Endothelial cell of umbilical vein (primary cell): ENCODE results near the gene SLC22A9. TPM values are rescaled to one million over a fixed set of nuclear protein-coding genes. Genes with fewer than 3 reads are reported as not detected.

ENCODE experiments used
- BruUV-seq: library from RNA; stranded (reverse); fragments of 400-500 nt; replicated peaks from 2 replicates; lab custom pipeline; 2021; lab: Mats Ljungman, UMichigan
- CTCF ChIA-PET: fragments of 300-600, 350-600 bp; sonication (Branson Sonifier 250); formaldehyde crosslinking; loops from one replicate; lab custom pipeline; 2021; ENCODE audit warnings: antibody characterized with exemption, inconsistent platforms; lab: Charles Lee
- POLR2A ChIA-PET: fragments of 300-600, 350-600 bp; sonication (Branson Sonifier 250); formaldehyde crosslinking; loops from one replicate; lab custom pipeline; 2021; ENCODE audit warnings: antibody characterized with exemption, inconsistent platforms; lab: Charles Lee
- DNase-seq: peaks from one replicate; pipeline ENCODE4 v3.0.0-alpha.2; 2011; ENCODE audit warnings: low read depth, low spot score
- FAIRE-seq: peaks from 2 replicates; lab custom pipeline; 2011; peaks lifted over from hg19 to GRCh38; lab: Jason Lieb, UNC
- H2AFZ ChIP-seq: 2 replicates; pipeline ENCODE4 v1.6.0; 2012; ENCODE audit warnings: low read depth, low read length, control low read depth, inconsistent platforms
- H3K27ac ChIP-seq: 2 replicates; pipeline ENCODE4 v1.5.1; 2011; ENCODE audit warnings: low read depth, mild to moderate bottlenecking, control low read depth, low read length, moderate library complexity; ENCODE audit not compliant: insufficient read depth
- H3K27me3 ChIP-seq, 2 experiments: 2 replicates each; pipeline versions ENCODE4 v1.6.0 to v1.6.1; 2011; ENCODE audit warnings: low read length in 2 of 2, mixed read lengths in 1 of 2; ENCODE audit not compliant: control insufficient read depth in 2 of 2, insufficient read depth in 2 of 2
- H3K36me3 ChIP-seq, 2 experiments: 2 replicates in 1 of 2; 3 replicates in 1 of 2; pipeline ENCODE4 v1.5.1; 2011; ENCODE audit warnings: low read length in 2 of 2, mild to moderate bottlenecking in 1 of 2, moderate library complexity in 1 of 2; ENCODE audit not compliant: control insufficient read depth in 2 of 2, insufficient read depth in 2 of 2; ENCODE audit errors: extremely low read depth in 1 of 2
- H3K4me1 ChIP-seq: 3 replicates; pipeline ENCODE4 v1.5.1; 2011; ENCODE audit warnings: mild to moderate bottlenecking, low read length; ENCODE audit not compliant: control insufficient read depth, insufficient read depth; ENCODE audit errors: extremely low read depth
- H3K4me2 ChIP-seq: 2 replicates; pipeline ENCODE4 v1.6.1; 2011; ENCODE audit warnings: low read length, control low read depth, mixed read lengths; ENCODE audit not compliant: insufficient read depth
- H3K4me3 ChIP-seq, 3 experiments: fragments of 200-600 bp in 1 of 3; sonication (generic), shearing (Covaris generic) in 1 of 3; replicated peaks in 1 of 3; 2 replicates each; pipeline ENCODE4 v1.5.1; 2011 to 2016; ENCODE audit warnings: control low read depth in 3 of 3, low read length in 3 of 3, mild to moderate bottlenecking in 2 of 3, inconsistent platforms in 1 of 3, low read depth in 1 of 3, moderate library complexity in 1 of 3; ENCODE audit not compliant: insufficient read depth in 1 of 3
- H3K79me2 ChIP-seq: 2 replicates; pipeline ENCODE4 v1.6.0; 2012; ENCODE audit warnings: low read length, inconsistent platforms; ENCODE audit not compliant: control insufficient read depth, insufficient read depth
- H3K9ac ChIP-seq: replicated peaks from 2 replicates; pipeline ENCODE3; 2011; ENCODE audit warnings: low read length, control low read depth; ENCODE audit not compliant: insufficient read depth; ENCODE audit errors: extremely low read depth
- H3K9me1 ChIP-seq: replicated peaks from 3 replicates; pipeline ENCODE4 v1.6.0; 2011; ENCODE audit warnings: mild to moderate bottlenecking, low read length; ENCODE audit not compliant: control insufficient read depth, insufficient read depth; ENCODE audit errors: extremely low read depth
- H3K9me3 ChIP-seq: replicated peaks from 2 replicates; pipeline ENCODE4 v1.5.1; 2012; ENCODE audit warnings: low read length, inconsistent platforms; ENCODE audit not compliant: control insufficient read depth, insufficient read depth
- H4K20me1 ChIP-seq: replicated peaks from 2 replicates; pipeline ENCODE3; 2011; ENCODE audit warnings: mild to moderate bottlenecking, low read length; ENCODE audit not compliant: control insufficient read depth, insufficient read depth; ENCODE audit errors: extremely low read depth
- CTCF ChIP-seq, 2 donors: IDR thresholded peaks; 1 replicate in 1 of 2; 2 replicates in 1 of 2; pipeline ENCODE4 v1.5.1; 2011; ENCODE audit warnings: low read length in 2 of 2, mild to moderate bottlenecking in 2 of 2, moderate library complexity in 2 of 2, control low read depth in 1 of 2, inconsistent platforms in 1 of 2, low read depth in 1 of 2; ENCODE audit not compliant: insufficient read depth in 1 of 2; ENCODE audit errors: extremely low read depth in 1 of 2
- EZH2 ChIP-seq: IDR thresholded peaks from 2 replicates; pipeline ENCODE4 v1.6.1; 2012; ENCODE audit warnings: borderline replicate concordance, low read depth, mild to moderate bottlenecking, moderate library complexity, low read length, inconsistent platforms; ENCODE audit not compliant: severe bottlenecking
- FOS ChIP-seq: IDR thresholded peaks from 2 replicates; pipeline ENCODE4 v1.6.1; 2011; ENCODE audit warnings: mild to moderate bottlenecking, low read length, moderate library complexity, borderline replicate concordance; ENCODE audit not compliant: insufficient read depth
- GATA2 ChIP-seq: IDR thresholded peaks from 2 replicates; pipeline ENCODE4 v1.7.0; 2011; ENCODE audit warnings: low read depth, mild to moderate bottlenecking, moderate library complexity, mixed read lengths, low read length; ENCODE audit not compliant: insufficient read length, insufficient read depth
- JUN ChIP-seq: IDR thresholded peaks from 2 replicates; pipeline ENCODE4 v1.6.1; 2011; ENCODE audit warnings: borderline replicate concordance, low read depth; ENCODE audit not compliant: insufficient read length, insufficient read depth
- MAX ChIP-seq: IDR thresholded peaks from 2 replicates; pipeline ENCODE4 v1.6.1; 2011; ENCODE audit not compliant: insufficient read depth, insufficient read length
- MYC ChIP-seq: IDR thresholded peaks from one replicate; pipeline ENCODE4 v1.6.1; 2011; ENCODE audit warnings: mild to moderate bottlenecking, low read depth, low read length
- POLR2A ChIP-seq: IDR thresholded peaks from 2 replicates; pipeline ENCODE4 v1.6.1; 2012; ENCODE audit warnings: low read depth, mild to moderate bottlenecking, control low read depth, low read length
- POLR2AphosphoS5 ChIP-seq: IDR thresholded peaks from 2 replicates; pipeline ENCODE4 v1.6.1; 2012; ENCODE audit warnings: low read depth, mild to moderate bottlenecking, control low read depth, low read length, moderate library complexity; ENCODE audit not compliant: insufficient read depth
- dilution Hi-C: fragments of 300-500 bp; cut with MboI; formaldehyde crosslinking; loops from one replicate; pipeline ENCODE4 v1.15.0; 2019; ENCODE audit warnings: low sequenced_read_pairs; ENCODE audit not compliant: extremely low pct_ligation_motif_present
- intact Hi-C: fragments of 100-400 bp; cut with micrococcal nuclease; formaldehyde crosslinking; loops from one replicate; pipeline ENCODE4 v1.10.0; 2022
- polyA plus RNA-seq, 4 experiments: library from polyadenylated mRNA; depleted of rRNA in 3 of 4; stranded (reverse) in 3 of 4; unstranded in 1 of 4; fragments of >200 nt; gene quantifications; 2 replicates each; pipeline versions ENCODE4 v1.2.1 to v1.2.3, GENCODE V29; 2011 to 2012; ENCODE audit warnings: missing spikeins in 1 of 4
- total RNA-seq: library from RNA; stranded (reverse); gene quantifications from 2 replicates; pipeline ENCODE4 v1.2.3, GENCODE V29; 2021

SLC22A9 gene
- total and polyA plus RNA-seq, 2 donors (not counting 3 experiments of a cell fraction or from before 2014, with no cell fraction given) = not detected

GRCh38 chr11:63337070-63337469 is 32.5 kb upstream of the SLC22A9 start:
- TF ChIP-seq MYC = no peak
- no peak for TF ChIP-seq CTCF (IDR thresholded peaks at IDR 0.05; ENCODE audit: extremely low read depth in 1 of 2, insufficient read depth in 1 of 2, low read depth in 1 of 2, low read length in 2 of 2)
- no peak for TF ChIP-seq EZH2
- no peak for TF ChIP-seq POLR2A
- TF ChIP-seq JUN = no peak
- TF ChIP-seq MAX = no peak
- no peak for TF ChIP-seq FOS
- TF ChIP-seq POLR2AphosphoS5 = no peak
- TF ChIP-seq GATA2 = no peak

More at GRCh38 chr11:63337070-63337469, 32.5 kb upstream of the SLC22A9 start:
- no peaks in the 10 kb centered on the region for H3K36me3 ChIP-seq
- DNase-seq (no peak), FAIRE-seq (no peak)
- H3K27ac ChIP-seq = no peak overlapping the region
- no peaks in the 10 kb centered on the region for H3K4me1 ChIP-seq
- H3K79me2 ChIP-seq = no peaks in the 10 kb centered on the region
- no peaks in the 10 kb centered on the region for H3K9me3 ChIP-seq
- no peak overlapping the region for H3K4me2 ChIP-seq
- no peaks in the 10 kb centered on the region for H4K20me1 ChIP-seq
- BruUV-seq = no TSS peak
- H3K27me3 ChIP-seq = no peaks in the 10 kb centered on the region
- ChIA-PET POLR2A (no interaction called here), CTCF (no interaction called here)
- H2AFZ ChIP-seq = no peak overlapping the region
- no peaks in the 10 kb centered on the region for H3K9me1 ChIP-seq
- no peak overlapping the region for H3K4me3 ChIP-seq
- intact Hi-C loops (no loop called here), dilution Hi-C loops (no loop called here)
- H3K9ac ChIP-seq = no peak overlapping the region
